Parathyroid adenoma (tissue), 2 donors: Measurements from ENCODE around the gene PLXNA4.

Experiments
- H2AFZ ChIP-seq: fragments of 300-600 bp; sonication (generic); one replicate; pipeline ENCODE4 v1.7.0; 2017; ENCODE audit warnings: antibody characterized with exemption, mild to moderate bottlenecking
- H3K27ac ChIP-seq: fragments of 300-600 bp; sonication (generic); one replicate; pipeline ENCODE4 v1.7.0; 2017
- H3K27me3 ChIP-seq: fragments of 300-600 bp; sonication (generic); one replicate; pipeline ENCODE4 v1.7.0; 2017; ENCODE audit warnings: low read length; ENCODE audit not compliant: control insufficient read depth, insufficient read depth
- H3K36me3 ChIP-seq: fragments of 300-600 bp; sonication (generic); one replicate; pipeline ENCODE4 v1.7.0; 2017; ENCODE audit warnings: low read length; ENCODE audit not compliant: control insufficient read depth, insufficient read depth
- H3K4me1 ChIP-seq: fragments of 300-600 bp; sonication (generic); one replicate; pipeline ENCODE4 v1.7.0; 2017; ENCODE audit warnings: control low read depth
- H3K4me2 ChIP-seq: fragments of 300-600 bp; sonication (generic); one replicate; pipeline ENCODE4 v1.7.0; 2017; ENCODE audit warnings: low read length
- H3K4me3 ChIP-seq: fragments of 300-600 bp; sonication (generic); one replicate; pipeline ENCODE4 v1.7.0; 2017; ENCODE audit warnings: low read depth, low read length
- H3K79me2 ChIP-seq: fragments of 300-600 bp; sonication (generic); one replicate; pipeline ENCODE4 v1.7.0; 2017; ENCODE audit warnings: control low read depth
- H3K9ac ChIP-seq: fragments of 300-600 bp; sonication (generic); one replicate; pipeline ENCODE4 v1.7.0; 2017; ENCODE audit warnings: mild to moderate bottlenecking
- H3K9me3 ChIP-seq: fragments of 300-600 bp; sonication (generic); one replicate; pipeline ENCODE4 v1.7.0; 2017; ENCODE audit warnings: low read length; ENCODE audit not compliant: control insufficient read depth
- TF ChIP-seq, protein P1 (sequence below): fragments of 300-600 bp; sonication (generic); IDR thresholded peaks from one replicate; pipeline ENCODE4 v1.7.0; 2017; ENCODE audit warnings: antibody characterized with exemption, mild to moderate bottlenecking
- donor health status: primary hyperparathyroidism.

The PLXNA4 gene

DNA sequence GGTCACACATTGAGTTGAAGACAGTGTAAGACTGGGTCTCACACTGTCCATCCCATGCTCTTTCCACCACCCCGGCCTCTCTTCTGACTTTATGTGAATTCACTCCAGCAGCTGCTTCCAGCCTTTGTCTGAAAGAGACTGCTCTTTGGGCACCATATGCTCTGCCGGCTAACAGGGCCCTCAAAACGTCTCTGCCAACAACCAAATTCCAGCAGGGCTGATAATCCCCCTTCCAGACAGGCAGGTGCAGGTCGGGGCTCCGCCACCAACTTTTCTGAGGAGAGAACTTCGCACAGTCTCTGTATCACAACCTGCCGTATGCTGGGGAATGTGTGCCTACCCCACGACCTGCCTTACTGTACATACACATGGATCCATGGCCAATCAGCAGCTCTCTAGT lies 64.3 kb downstream of the PLXNA4 start:
- TF ChIP-seq, protein P1, sequence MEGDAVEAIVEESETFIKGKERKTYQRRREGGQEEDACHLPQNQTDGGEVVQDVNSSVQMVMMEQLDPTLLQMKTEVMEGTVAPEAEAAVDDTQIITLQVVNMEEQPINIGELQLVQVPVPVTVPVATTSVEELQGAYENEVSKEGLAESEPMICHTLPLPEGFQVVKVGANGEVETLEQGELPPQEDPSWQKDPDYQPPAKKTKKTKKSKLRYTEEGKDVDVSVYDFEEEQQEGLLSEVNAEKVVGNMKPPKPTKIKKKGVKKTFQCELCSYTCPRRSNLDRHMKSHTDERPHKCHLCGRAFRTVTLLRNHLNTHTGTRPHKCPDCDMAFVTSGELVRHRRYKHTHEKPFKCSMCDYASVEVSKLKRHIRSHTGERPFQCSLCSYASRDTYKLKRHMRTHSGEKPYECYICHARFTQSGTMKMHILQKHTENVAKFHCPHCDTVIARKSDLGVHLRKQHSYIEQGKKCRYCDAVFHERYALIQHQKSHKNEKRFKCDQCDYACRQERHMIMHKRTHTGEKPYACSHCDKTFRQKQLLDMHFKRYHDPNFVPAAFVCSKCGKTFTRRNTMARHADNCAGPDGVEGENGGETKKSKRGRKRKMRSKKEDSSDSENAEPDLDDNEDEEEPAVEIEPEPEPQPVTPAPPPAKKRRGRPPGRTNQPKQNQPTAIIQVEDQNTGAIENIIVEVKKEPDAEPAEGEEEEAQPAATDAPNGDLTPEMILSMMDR: no peak
- H3K27ac ChIP-seq: no peak overlapping the region
- no peak overlapping the region for H2AFZ ChIP-seq

DNA sequence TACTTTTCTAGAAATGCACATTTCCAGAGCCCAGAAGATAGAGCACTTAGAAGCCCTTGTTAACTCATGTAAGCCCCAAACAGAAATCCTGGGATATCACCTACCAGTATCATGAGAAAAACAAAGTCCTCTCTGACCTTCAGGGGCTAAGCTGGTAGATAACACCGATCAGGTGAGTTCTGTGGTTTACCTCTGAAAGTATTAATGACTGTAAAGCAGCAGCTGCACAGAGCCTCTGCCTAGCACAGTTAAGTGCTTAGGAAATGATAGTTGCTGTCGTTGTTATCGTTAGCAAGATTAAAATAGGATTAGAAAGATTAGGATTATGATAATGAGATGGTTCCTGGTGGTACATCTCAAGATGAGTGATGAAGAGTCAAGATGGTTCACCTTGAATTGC lies 64.9 kb downstream of the PLXNA4 start:
- Histone ChIP-seq H3K27ac (no peak overlapping the region), H3K36me3 (no peaks in the 10 kb centered on the region), H3K4me2 (no peak overlapping the region), H3K79me2 (no peaks in the 10 kb centered on the region), H3K27me3 (no peaks in the 10 kb centered on the region), H3K4me1 (peaks cover 6% of the 10 kb centered on the region), H3K9me3 (no peaks in the 10 kb centered on the region), H2AFZ (no peak overlapping the region), H3K9ac (no peak overlapping the region), H3K4me3 (no peak overlapping the region)
- TF ChIP-seq, protein P1: no peak

More for the DNA sequence above, 64.3 kb downstream of the PLXNA4 start:
- peaks cover 6% of the 10 kb centered on the region for H3K4me1 ChIP-seq
- H3K4me2 ChIP-seq: no peak overlapping the region
- no peaks in the 10 kb centered on the region for H3K79me2 ChIP-seq
- H3K9me3 ChIP-seq: no peaks in the 10 kb centered on the region
- no peaks in the 10 kb centered on the region for H3K27me3 ChIP-seq
- H3K9ac ChIP-seq: no peak overlapping the region
- H3K4me3 ChIP-seq: no peak overlapping the region
- H3K36me3 ChIP-seq: no peaks in the 10 kb centered on the region

DNA sequence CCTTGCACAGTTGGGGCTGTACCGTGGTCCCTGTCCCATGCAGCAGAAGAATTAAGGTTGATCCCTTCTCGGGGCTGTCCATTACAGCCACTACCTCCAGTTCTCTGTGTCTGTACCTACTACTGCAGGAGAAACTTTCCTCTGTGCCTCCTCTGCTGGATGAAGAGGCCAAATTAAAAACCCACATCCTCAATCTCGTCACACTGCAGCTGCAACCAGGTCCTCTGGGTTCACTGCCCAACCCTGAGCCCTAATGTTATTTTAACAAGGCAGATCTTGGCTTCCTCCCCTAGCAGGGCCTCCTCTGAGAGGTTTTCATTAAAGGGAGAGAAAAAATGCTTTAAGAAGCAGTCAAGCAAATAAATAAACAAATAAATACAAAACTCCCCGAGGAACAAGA lies 66.6 kb downstream of the PLXNA4 start:
- Histone ChIP-seq H3K4me3 (no peak overlapping the region), H3K36me3 (no peaks in the 10 kb centered on the region), H3K4me1 (peaks cover 6% of the 10 kb centered on the region), H3K79me2 (no peaks in the 10 kb centered on the region), H3K27me3 (no peaks in the 10 kb centered on the region), H2AFZ (no peak overlapping the region), H3K9ac (no peak overlapping the region), H3K4me2 (no peak overlapping the region), H3K27ac (no peak overlapping the region), H3K9me3 (no peaks in the 10 kb centered on the region)
- TF ChIP-seq, protein P1: no peak

DNA sequence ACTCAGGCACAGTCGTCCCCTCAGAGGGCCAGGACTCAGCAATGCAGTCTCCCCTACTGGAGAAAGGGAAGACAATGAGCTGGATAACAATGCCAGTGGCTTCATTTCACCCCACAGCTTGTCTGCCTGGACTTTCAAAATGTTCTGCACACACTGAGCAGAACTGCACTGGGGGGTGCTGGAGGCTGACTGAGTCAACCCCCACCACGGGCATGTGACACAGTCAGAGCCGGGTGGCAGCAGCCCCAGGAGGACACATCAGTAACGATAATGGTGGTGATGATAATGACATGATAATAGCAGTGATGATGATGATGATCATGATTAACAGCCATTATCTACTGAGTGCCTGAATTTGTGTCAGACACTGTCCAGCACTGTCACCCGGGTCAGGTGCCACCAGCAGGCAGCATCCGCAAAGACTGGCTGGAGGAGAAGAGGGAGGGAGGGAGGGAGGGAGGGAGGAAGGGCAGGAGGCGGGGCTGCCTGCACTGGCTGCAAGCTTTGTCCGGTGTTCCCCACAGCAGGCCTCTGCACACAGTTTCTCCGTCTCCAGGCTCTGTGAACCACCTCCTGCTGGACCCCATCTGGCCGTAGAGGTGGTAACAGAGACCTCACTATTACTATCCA lies 67.4 kb downstream of the PLXNA4 start:
- Histone ChIP-seq H3K9me3 (no peaks in the 10 kb centered on the region), H3K4me1 (peaks cover 6% of the 10 kb centered on the region), H3K9ac (no peak overlapping the region), H2AFZ (no peak overlapping the region), H3K4me3 (no peak overlapping the region), H3K79me2 (no peaks in the 10 kb centered on the region), H3K27me3 (no peaks in the 10 kb centered on the region), H3K4me2 (no peak overlapping the region), H3K27ac (no peak overlapping the region), H3K36me3 (no peaks in the 10 kb centered on the region)
- TF ChIP-seq, protein P1: no peak

DNA sequence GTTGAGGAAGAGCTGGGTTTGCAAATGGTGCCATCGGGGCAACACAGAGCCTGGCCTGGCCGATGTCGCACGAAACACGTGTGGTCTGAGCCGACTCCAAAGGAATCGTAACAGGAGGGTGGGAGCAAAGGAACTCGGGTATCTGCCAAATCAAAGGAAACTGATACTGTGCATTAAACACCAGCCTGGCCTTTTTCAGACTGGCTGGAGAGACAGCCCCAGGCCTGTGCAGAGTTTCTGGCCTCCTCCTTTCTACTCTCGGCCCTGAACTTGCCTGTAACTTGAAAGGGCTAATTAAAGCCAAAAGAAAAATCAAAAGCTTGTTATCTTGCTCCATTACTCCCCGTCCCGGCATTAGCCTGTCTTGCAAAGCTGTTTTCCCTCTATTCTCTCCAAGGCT lies 71.4 kb downstream of the PLXNA4 start:
- no peak overlapping the region for H3K9ac ChIP-seq
- no peaks in the 10 kb centered on the region for H3K9me3 ChIP-seq
- peaks cover 6% of the 10 kb centered on the region for H3K4me1 ChIP-seq
- H3K4me3 ChIP-seq: no peak overlapping the region
- no peak overlapping the region for H3K27ac ChIP-seq
- H3K27me3 ChIP-seq: no peaks in the 10 kb centered on the region
- no peaks in the 10 kb centered on the region for H3K36me3 ChIP-seq
- TF ChIP-seq, protein P1: no peak
- H2AFZ ChIP-seq: no peak overlapping the region
- no peak overlapping the region for H3K4me2 ChIP-seq
- no peaks in the 10 kb centered on the region for H3K79me2 ChIP-seq
